Measurements from ENCODE around the gene NCK1.

GRCh38 chr3:136982033-136982432 is 120.0 kb downstream of the NCK1 start:
- TF ChIP-seq CTCF (IDR thresholded peaks at IDR 0.05; ENCODE audit: low read depth, low read length, poor library complexity, severe bottlenecking) (no peak), EZH2phosphoT487 (IDR thresholded peaks at IDR 0.05; ENCODE audit: borderline replicate concordance, low read length) (no peak)
